GM12878 (cell line): ENCODE results near the gene GABBR2. TPM values are rescaled to one million over a fixed set of nuclear protein-coding genes. Genes with fewer than 3 reads are reported as not detected.

Experiments used
- ATAC-seq: fragments of 200-7000 bp; cut with Tn5 transposase; 3 replicates; pipeline ENCODE4 v1.9.1; 2020; ENCODE audit warnings: mild to moderate bottlenecking, moderate library complexity
- BruUV-seq: library from RNA; stranded (reverse); fragments of 400-500 nt; replicated peaks from 2 replicates; lab custom pipeline; 2021; lab: Mats Ljungman, UMichigan
- CTCF ChIA-PET: fragments of 300-600 bp; sonication (Branson Sonifier 250); formaldehyde crosslinking; extraction: SDS; loops from one replicate; lab custom pipeline; 2021; ENCODE audit warnings: inconsistent platforms; lab: Yijun Ruan, JAX
- POLR2A ChIA-PET: fragments of 350-600 bp; formaldehyde crosslinking; extraction: SDS; loops from one replicate; lab custom pipeline; 2021; ENCODE audit warnings: inconsistent platforms; lab: Charles Lee
- RAD21 ChIA-PET: fragments of 300-600 bp; sonication (Branson Sonifier 250); formaldehyde crosslinking; loops from one replicate; lab custom pipeline; 2023; ENCODE audit warnings: antibody characterized with exemption; ENCODE audit not compliant: unreplicated experiment; lab: Charles Lee
- SMC1A ChIA-PET: fragments of 300-600 bp; sonication (Branson Sonifier 250); formaldehyde crosslinking; loops from one replicate; lab custom pipeline; 2023; ENCODE audit not compliant: unreplicated experiment, uncharacterized antibody; lab: Charles Lee
- DNase-seq: peaks from one replicate; pipeline ENCODE4 v3.0.0-alpha.2; 2011; ENCODE audit warnings: low read depth, low spot score
- FAIRE-seq: peaks from 3 replicates; lab custom pipeline; 2011; peaks lifted over from hg19 to GRCh38; lab: Jason Lieb, UNC
- H2AFZ ChIP-seq: 2 replicates; pipeline ENCODE4 v1.6.0; 2011; ENCODE audit warnings: low read depth, low read length, control low read depth; ENCODE audit not compliant: control insufficient read depth
- H3K27ac ChIP-seq: 2 replicates; pipeline ENCODE4 v1.5.1; 2011; ENCODE audit warnings: control low read depth; ENCODE audit not compliant: control insufficient read depth, insufficient read depth
- H3K27me3 ChIP-seq, 2 experiments: replicated peaks in 1 of 2; 2 replicates each; pipeline versions ENCODE4 v1.6.0 to v1.6.1; 2011; ENCODE audit warnings: low read length in 1 of 2; ENCODE audit not compliant: control insufficient read depth in 2 of 2, insufficient read depth in 2 of 2
- H3K36me3 ChIP-seq, 2 experiments: 2 replicates each; pipeline ENCODE4 v1.5.1; 2011; ENCODE audit warnings: low read length in 1 of 2; ENCODE audit not compliant: control insufficient read depth in 2 of 2, insufficient read depth in 2 of 2
- H3K4me1 ChIP-seq: 2 replicates; pipeline ENCODE4 v1.6.1; 2011; ENCODE audit warnings: mild to moderate bottlenecking, low read length, moderate library complexity, mixed read lengths; ENCODE audit not compliant: control insufficient read depth, insufficient read depth
- H3K4me2 ChIP-seq: 2 replicates; pipeline ENCODE4 v1.6.0; 2011; ENCODE audit warnings: control low read depth; ENCODE audit not compliant: control insufficient read depth, insufficient read depth
- H3K4me3 ChIP-seq: fragments of 200-600 bp; sonication (generic); 2 replicates; pipeline ENCODE4 v1.5.1; 2016
- H3K79me2 ChIP-seq: 2 replicates; pipeline ENCODE4 v1.6.0; 2011; ENCODE audit warnings: low read length; ENCODE audit not compliant: control insufficient read depth, insufficient read depth
- H3K9ac ChIP-seq: 2 replicates; pipeline ENCODE4 v1.8.0; 2011; ENCODE audit warnings: low read length, control low read depth, mixed read lengths; ENCODE audit not compliant: control insufficient read depth, insufficient read depth
- H3K9me3 ChIP-seq: replicated peaks from 3 replicates; pipeline ENCODE4 v1.5.1; 2011; ENCODE audit warnings: mild to moderate bottlenecking, low read length; ENCODE audit not compliant: control insufficient read depth, insufficient read depth
- H4K20me1 ChIP-seq: 2 replicates; pipeline ENCODE4 v1.6.0; 2011; ENCODE audit not compliant: control insufficient read depth, insufficient read depth
- CHD2 ChIP-seq: IDR thresholded peaks from 2 replicates; pipeline ENCODE4 v1.6.1; 2011; ENCODE audit warnings: low read depth, low read length, improper control_type of control experiment, borderline replicate concordance
- POLR2AphosphoS5 ChIP-seq: IDR thresholded peaks from 2 replicates; pipeline ENCODE4 v1.6.1; 2011; ENCODE audit warnings: mild to moderate bottlenecking, low read length, inconsistent platforms
- WGBS: methylation state at CpG from one replicate; pipeline ENCODE4 v1.1.6; 2016; ENCODE audit warnings: low lambda C conversion rate; ENCODE audit not compliant: insufficient replicate concordance, insufficient coverage; ENCODE audit errors: missing lambda C conversion rate; 5-methylcytosine and 5-hydroxymethylcytosine counted together
- in situ Hi-C: fragments of 300-500 bp; cut with MboI; formaldehyde crosslinking; loops from 9 replicates; pipeline ENCODE4 v1.14.3; 2018; ENCODE audit warnings: mixed read lengths
- intact Hi-C: fragments of 100-400 bp; cut with micrococcal nuclease; formaldehyde crosslinking; loops from one replicate; pipeline ENCODE4 v1.14.2; 2022; ENCODE audit not compliant: unreplicated experiment
- polyA plus RNA-seq, 11 experiments: library from polyadenylated mRNA; depleted of rRNA in 4 of 11; unstranded in 6 of 11; stranded (reverse) in 5 of 11; fragments of >200 nt; fragmentation: Nextera tagmentation in 4 of 11; fragmentation: Illumina TruSeq in 1 of 11; extraction: Ambion mirVana in 4 of 11; extraction: Trizol in 1 of 11; gene quantifications; 1 replicate in 1 of 11; 2 replicates in 10 of 11; pipeline versions ENCODE4 v1.2.1 to v1.2.3, GENCODE V29; 2011 to 2016; ENCODE audit warnings: inconsistent platforms in 2 of 11, missing spikeins in 2 of 11, low read depth in 1 of 11
- total RNA-seq, 4 experiments: library from RNA; depleted of rRNA in 3 of 4; stranded (reverse); fragments of >200 nt in 3 of 4; fragmentation: Illumina TruSeq in 1 of 4; extraction: Trizol in 1 of 4; gene quantifications; 2 replicates each; pipeline versions ENCODE4 v1.2.1 to v1.2.3, GENCODE V29; 2013 to 2021
- TF ChIP-seq, protein P1 (sequence below): IDR thresholded peaks from 2 replicates; pipeline ENCODE4 v1.6.1; 2011; ENCODE audit warnings: low read depth, mild to moderate bottlenecking, low read length, moderate library complexity, borderline replicate concordance; ENCODE audit errors: extremely low read depth
- TF ChIP-seq, protein P2 (sequence below): fragments of 450-650 bp; IDR thresholded peaks from 2 replicates; pipeline ENCODE4 v1.6.1; 2017; ENCODE audit warnings: mild to moderate bottlenecking, low read depth, inconsistent platforms; ENCODE audit not compliant: poor library complexity, severe bottlenecking

Gene GABBR2
- total and polyA plus RNA-seq, 10 of the 15 experiments (the other 5 are each of a cell fraction or from before 2014, with no cell fraction given) = 0.02 to 2.2 (median 0.06) TPM; not detected in 2

DNA sequence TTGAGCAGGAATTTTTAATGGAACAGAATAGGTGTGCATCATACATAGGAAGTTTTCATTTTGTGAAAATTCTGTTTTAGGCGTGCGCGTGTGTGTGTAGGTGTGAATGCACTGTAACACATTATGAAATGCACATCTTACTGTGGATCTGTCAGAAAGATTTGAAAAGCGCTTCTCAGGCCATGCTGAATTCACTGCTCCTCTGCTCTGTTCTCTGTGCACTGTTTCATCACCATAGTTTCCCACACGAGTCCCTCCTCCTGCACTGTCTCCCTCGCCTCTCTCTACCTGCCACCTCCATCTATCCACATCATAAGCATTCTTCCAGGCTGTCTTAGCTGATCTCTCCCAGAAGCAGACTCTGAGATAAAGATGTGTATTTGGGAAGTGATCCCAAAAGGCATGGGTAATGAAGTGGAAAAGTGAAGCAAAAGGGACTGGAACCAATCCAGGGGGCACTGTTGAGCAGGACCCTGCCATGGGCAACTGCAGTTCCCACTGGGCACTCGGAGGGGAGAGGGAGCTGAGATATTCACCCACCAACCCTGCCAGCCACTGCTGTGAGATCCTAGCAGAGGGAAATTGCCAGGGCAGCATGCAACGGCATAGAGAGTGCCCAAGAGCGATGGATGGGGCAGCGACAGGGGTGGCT, 65.9 kb downstream of the GABBR2 start:
- TF ChIP-seq, protein P1, sequence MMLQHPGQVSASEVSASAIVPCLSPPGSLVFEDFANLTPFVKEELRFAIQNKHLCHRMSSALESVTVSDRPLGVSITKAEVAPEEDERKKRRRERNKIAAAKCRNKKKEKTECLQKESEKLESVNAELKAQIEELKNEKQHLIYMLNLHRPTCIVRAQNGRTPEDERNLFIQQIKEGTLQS = no peak
- TF ChIP-seq CHD2 (no peak), POLR2AphosphoS5 (no peak)
- TF ChIP-seq, protein P2, sequence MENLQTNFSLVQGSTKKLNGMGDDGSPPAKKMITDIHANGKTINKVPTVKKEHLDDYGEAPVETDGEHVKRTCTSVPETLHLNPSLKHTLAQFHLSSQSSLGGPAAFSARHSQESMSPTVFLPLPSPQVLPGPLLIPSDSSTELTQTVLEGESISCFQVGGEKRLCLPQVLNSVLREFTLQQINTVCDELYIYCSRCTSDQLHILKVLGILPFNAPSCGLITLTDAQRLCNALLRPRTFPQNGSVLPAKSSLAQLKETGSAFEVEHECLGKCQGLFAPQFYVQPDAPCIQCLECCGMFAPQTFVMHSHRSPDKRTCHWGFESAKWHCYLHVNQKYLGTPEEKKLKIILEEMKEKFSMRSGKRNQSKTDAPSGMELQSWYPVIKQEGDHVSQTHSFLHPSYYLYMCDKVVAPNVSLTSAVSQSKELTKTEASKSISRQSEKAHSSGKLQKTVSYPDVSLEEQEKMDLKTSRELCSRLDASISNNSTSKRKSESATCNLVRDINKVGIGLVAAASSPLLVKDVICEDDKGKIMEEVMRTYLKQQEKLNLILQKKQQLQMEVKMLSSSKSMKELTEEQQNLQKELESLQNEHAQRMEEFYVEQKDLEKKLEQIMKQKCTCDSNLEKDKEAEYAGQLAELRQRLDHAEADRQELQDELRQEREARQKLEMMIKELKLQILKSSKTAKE = no peak
- intact Hi-C loops = no loop called here
- H3K79me2 ChIP-seq = no peaks in the 10 kb centered on the region
- H3K27me3 ChIP-seq = peaks cover 0 to 2% of the 10 kb centered on the region in 2 experiments; a peak in 3 of 4 replicates
- no peak overlapping the region for H3K4me3 ChIP-seq
- RAD21 ChIA-PET = no interaction called here
- no TSS peak for BruUV-seq
- H2AFZ ChIP-seq = no peak overlapping the region
- no peaks in the 10 kb centered on the region for H3K4me1 ChIP-seq
- H3K27ac ChIP-seq = no peak overlapping the region
- 53% methylated on average over 10 of the region's 10 CpGs for WGBS
- CTCF ChIA-PET = no interaction called here
- no peak overlapping the region for H3K4me2 ChIP-seq
- H3K36me3 ChIP-seq = no peaks in the 10 kb centered on the region
- POLR2A ChIA-PET = no interaction called here
- no peak overlapping the region for H3K9ac ChIP-seq
- SMC1A ChIA-PET = no interaction called here
- H3K9me3 ChIP-seq = no peaks in the 10 kb centered on the region
- ATAC-seq (no peak), DNase-seq (no peak), FAIRE-seq (no peak)
- in situ Hi-C loops = no loop called here
- H4K20me1 ChIP-seq = no peaks in the 10 kb centered on the region
